NOMO-1 (cell line): ENCODE data around the gene POLA1.

Source experiments
- DNase-seq, 2 experiments: peaks; one replicate each; lab custom pipeline; 2025; ENCODE audit not compliant: unreplicated experiment in 2 of 2; lab: John Stamatoyannopoulos, UW

The POLA1 gene

GRCh38 chrX:24961809-24962208 lies 268.1 kb downstream of the POLA1 start:
- no peak for DNase-seq

DNA sequence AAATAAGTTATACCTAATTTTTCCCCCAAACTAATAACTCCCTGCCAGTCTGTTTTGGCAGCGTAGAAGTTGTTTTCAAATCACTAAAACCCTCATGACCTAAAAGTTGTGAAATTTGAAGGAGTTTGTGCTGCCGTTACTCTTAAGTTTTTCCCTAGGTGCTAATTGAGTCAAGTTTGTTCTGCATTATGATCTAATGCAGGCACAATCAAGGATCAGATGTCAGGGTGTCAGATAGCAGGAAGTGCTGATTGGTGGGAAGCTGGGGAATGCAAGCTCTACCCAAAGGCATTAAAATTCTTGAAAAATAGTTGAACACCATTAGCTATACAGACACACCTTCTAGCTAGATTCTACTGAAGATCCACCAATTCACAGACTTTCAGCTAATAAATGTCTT lies 270.1 kb downstream of the POLA1 start:
- no peak for DNase-seq

DNA sequence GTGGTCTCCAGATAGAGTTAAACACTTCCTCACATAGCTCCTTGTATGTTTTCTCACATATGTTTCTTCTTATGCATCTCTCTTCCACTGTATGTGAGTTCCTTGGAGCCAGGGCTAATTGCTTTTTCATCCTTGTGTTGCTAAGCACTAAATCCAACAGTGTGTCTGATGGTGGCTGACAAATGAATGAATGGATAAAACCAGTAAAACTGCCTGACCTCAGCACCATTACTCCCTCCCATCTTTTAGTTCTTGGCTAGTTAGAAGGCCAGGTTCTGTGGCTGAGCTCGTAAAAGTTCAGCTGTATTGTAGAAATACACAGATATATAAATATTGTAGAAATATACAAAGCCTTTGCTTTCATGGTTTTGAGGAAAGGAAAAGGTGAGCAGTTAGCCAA lies 271.7 kb downstream of the POLA1 start:
- no peak for DNase-seq

GRCh38 chrX:24969812-24970211 lies 276.1 kb downstream of the POLA1 start:
- no peak for DNase-seq

GRCh38 chrX:24979081-24979480 lies 285.4 kb downstream of the POLA1 start:
- no peak for DNase-seq

GRCh38 chrX:24981030-24981429 lies 287.3 kb downstream of the POLA1 start:
- DNase-seq: no peak

- no peak for DNase-seq
These were observed 288.7 kb downstream of the POLA1 start for GRCh38 chrX:24982306-24982965.

DNA sequence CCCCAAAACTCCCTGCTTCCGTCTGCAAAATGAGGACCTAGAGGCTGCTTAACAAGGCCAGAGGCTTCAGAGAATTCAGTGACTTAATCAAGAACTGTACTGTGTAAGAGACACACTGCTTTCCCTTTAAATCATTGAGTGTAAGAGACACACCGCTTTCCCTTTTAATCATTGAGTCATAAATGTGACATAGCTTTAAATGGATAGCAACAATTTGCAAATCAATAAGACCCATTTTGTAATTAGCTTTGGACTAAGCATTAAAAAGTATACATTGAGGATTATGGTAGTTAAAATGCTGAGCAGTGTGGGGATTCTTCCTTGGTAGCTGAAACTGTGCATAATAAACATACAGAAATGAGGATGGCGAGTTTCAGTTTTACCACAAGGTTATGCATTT lies 290.2 kb downstream of the POLA1 start:
- no peak for DNase-seq

- DNase-seq: no peak
These were observed 291.4 kb downstream of the POLA1 start for GRCh38 chrX:24985120-24985519.

GRCh38 chrX:24987731-24988130 lies 294.0 kb downstream of the POLA1 start:
- DNase-seq: no peak

DNA sequence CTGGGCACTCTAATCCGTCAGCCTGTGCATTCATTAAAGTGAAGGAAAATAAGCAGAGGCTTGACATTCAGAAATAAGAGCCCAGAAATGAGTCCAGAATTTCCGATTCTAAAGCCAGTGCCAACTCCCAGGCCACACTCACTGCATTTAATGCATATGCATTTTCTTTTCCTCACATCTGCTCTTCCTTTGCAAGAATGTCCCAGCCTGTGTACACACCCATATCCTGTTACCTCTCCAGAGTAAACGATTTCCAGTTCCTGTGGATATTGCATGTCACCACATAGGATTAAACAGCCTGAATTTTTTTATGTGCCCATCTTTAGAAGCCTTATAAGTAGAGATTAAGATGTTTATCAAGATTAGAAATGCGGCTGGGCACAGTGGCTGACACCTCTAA lies 294.6 kb downstream of the POLA1 start:
- DNase-seq: no peak

GRCh38 chrX:24990535-24990934 lies 296.8 kb downstream of the POLA1 start:
- no peak for DNase-seq

GRCh38 chrX:24993879-24994278 lies 300.2 kb downstream of the POLA1 start:
- no peak for DNase-seq

DNA sequence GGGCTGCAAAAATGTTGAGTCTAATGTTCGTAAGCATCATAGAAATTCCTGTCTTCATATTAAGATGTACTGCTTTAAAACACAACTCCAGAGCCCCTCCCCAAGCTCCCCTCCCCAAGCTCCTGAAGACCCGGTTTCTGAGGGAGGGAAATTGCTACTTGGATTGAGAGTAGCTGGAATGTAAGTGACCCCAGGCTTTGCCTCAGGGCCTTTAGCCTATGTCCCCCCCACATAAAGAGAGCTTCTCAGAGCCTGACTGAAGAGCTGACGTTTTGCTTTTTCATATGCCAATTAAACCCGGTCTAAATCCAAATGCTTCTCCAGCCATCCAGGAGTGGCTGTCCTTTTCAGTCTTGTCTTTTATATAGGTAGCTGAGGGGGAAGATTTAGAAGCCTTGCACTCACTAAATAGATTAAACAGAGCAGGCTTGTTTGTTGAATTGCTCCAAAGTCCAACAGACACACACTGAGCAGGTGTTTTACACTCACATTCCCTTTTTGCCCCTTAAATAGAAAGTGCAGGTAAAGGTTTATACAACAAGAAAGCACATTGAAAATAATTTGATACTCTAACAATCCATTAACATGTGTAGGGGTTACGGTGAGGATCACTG lies 302.5 kb downstream of the POLA1 start:
- DNase-seq: no peak

DNA sequence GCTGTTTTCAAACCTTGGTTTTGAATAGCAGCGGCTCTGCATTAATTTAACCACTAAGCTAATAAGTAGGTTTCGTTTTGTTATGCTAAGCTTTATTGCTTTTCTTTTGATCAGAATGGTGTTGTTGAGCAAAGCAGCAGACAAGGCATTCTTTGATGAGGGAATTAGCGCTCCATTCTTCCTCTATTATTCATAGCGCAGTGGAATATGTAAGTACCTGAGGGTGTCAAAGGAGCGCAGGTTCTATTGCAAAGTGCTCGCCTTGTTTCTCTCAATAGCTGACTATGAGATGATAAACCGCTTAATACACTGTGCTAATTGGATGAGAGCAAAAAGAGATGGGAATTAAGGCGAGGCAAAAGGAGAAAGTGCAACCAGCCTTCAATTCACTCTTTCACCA lies 305.8 kb downstream of the POLA1 start:
- no peak for DNase-seq

DNA sequence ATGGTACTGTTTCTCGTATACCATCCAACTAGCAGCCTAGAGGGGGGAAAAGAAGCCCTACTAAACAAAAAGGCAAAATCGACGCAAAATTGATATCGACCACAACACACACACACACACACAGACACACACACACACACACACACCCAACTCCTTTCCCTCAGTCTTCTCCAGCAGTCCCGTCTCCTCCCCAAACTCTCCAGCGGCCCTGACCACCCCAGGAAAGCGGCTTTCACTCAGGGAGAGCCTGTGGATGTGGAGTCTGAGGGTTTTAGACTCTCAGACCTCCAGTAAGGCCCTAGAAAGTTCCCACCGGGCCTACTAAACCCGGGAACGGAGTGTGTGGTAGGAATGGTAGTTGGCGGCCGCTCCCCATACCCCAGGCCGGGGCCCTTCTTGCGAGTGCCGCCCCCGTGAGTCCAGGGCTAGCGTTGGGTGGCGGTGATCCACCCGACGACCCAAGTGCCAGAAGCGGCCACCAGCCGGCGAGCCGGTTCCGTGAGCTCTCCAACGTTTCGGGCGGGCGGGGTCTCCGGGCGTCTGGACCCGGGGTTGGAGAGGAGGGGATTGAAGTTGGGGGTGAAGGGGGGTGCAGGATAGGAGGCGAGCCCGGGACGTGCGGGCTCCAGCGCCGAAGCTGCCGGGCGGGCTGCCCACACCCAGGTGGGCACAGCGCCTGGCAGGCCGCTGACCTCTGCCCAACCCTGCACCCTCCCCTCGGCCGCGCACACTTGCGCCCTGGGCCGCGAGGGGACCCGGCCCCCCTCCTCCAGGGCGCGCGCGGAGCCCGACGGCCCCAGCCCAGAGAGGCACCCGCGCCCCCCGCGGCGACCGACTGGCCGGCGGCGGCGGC lies 308.3 kb downstream of the POLA1 start:
- no peak for DNase-seq

DNA sequence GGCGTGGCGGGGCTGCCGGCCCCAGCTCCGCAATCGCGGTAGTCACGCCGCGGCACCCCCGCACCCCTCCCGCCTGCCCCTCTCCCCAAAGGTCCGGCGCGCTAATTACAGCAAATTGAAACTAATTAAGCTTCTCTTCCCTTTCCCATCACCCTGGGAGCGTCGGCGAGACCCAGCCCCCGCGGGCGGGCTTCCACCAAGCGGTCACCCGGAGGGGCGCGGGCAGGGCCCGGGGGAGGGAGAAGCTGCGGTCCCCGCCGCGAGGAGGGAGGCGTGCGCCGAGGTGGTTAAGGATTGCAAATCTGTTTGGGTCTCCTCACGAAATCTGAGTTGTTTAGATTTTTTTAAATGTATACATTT lies 308.9 kb downstream of the POLA1 start:
- no peak for DNase-seq

DNA sequence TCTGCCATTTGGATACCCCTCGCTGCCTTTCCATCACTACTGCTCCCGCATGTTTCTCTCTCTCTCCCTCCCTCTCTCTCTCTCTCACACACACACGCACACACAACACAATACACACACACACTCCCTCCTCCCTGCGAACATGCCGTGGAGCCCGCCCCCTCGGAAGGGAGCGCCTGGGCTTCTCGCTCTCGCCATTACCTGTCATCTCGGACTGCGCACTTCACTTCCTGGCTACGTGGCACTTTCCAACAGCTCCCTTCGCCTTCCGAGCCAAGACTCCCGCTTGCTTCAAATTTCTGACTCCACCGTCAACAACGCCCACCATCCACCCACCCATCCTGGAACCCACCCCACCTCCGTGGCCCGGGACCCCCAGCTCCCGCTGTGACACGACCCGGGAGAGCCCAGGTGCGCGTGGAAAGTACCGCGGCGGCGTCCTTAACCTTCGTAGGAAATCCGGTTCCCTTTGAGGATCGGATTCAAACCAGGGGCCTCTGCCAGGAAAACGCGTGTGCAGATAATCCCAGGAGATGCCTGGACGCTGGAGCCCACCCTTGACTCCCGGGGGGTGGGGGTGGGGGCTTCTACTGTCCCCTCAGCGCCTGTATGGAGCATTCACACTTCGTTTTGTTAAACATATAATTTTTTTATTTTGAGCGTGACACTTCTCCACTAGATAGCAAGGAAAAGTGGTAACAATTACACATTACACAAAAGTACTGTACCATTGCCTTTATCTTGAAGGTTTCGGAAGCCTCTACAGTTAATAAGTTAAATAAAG lies 309.5 kb downstream of the POLA1 start:
- DNase-seq: no peak

DNA sequence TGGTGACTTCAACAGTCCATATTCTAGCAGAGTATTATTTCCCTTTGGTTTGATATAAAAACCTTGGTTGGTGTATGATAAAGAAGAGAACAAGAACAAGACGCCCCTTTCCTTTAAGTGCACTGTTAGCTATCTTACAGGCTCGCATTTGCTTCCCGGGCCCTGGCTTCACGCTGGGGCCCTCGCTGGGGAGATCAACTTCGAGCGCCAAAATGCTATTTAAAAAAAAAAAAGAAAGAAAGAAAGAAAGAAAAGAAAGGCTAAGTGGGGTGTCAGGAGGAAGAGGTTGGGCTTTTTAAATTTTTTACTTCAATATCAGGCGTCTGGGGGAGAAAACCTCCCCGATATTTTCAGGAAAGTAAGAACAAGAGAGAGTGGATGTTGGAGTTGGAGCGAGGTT lies 310.3 kb downstream of the POLA1 start:
- DNase-seq: no peak

DNA sequence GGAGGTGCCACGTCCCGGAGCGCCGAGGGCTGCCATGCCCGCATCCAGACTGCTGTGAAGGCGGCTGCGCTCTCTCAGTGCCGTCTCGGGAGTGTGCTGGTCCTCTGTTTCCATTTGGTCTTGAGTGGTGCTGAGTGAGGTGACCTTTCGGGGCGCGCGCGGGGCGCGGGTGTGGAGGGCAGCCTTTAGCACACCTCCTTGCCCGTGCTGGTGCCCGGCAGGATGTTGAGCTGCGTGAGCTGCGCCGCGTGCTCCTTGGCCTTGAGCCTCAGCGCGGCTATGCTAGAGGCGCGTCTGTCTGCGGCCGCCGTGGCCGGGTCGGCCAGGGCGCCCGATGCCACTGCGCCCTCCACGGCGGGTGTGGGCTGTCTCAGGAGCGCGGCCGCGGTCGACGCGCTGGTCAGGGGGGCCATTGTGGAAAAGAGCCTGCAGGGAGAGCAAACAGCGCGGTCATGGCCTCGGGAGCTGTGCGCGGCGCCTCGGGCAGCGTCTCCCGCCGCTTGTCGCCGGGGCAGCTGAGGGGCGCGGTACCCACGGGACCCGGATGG lies 310.8 kb downstream of the POLA1 start:
- DNase-seq: no peak

- no peak for DNase-seq
These were observed 311.3 kb downstream of the POLA1 start for GRCh38 chrX:25005034-25005381.
